ENCODE measurements around the gene HAL. TPM values are rescaled to one million over a fixed set of nuclear protein-coding genes. Genes with fewer than 3 reads are reported as not detected.

Gene HAL
- total RNA-seq, 1 donor from 2014 or later, result 2.5 TPM

DNA sequence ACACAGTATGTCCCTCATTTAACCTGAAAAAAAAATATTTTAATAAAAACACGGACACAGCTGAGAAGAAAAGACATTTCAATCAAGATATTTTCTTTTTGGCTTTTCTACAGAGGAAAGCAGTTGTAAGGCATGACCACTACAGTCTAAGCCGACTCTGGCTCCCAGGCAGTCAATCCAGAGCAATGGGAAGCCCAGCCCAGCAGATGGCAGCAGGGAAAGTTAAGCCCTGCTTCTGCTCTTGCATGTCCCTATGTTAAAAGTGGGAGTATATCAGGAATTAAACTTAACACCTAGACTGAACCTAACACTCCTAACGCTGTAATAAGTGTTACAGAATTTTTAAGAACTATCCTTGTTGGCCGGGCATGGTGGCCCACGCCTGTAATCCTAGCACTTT is 19.5 kb upstream of the HAL start:
- no peak for DNase-seq (ENCODE audit: low spot score)

DNA sequence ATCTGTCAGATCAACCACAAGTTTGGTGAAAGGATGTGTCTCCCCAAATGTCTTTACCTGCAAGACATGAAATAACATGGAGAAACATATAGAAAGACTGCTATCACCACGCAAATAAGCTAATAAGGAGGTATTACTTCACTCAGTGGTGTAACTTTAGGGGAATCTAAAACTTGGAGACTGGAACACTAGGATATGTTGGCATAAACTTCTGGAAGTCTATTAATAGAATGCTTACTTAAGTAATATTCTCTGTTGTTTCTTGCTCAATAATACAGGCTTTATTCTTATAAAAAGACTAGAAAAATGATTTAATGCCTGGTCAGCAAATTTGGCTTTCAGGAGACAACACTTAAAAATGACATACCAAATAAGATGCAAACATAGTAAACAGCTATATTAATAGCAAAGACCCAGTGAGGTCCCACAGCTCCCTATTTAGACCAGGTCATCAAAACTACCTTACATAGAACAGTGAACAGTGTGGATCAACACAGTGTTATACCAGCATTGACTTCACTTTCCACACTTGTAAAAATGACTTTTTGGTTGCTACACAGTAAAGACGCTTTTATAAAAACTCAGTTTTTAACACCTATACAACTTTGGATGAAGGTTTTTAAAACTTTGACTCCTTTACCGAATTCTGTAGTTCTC is 18.9 kb upstream of the HAL start:
- DNase-seq (ENCODE audit: low spot score), result no peak

DNA sequence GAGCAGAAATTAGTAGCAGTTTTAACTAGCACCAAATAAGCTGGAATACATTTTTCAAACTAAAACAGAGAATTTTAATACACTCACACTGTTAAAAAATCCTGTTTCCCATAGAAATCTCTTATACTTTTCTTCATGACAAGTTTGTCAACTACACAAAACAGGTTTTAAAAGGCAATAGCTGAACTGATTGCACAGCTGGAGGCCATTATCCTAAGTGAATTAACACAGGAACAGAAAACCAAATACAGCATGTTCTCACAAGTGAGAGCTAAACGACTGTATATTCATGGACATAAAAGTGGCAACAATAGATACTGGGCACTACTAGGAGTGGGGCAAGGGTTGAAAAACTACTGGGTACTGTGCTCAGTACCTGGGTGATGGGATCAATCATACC is 11.6 kb upstream of the HAL start:
- DNase-seq (ENCODE audit: low spot score), result no peak

DNA sequence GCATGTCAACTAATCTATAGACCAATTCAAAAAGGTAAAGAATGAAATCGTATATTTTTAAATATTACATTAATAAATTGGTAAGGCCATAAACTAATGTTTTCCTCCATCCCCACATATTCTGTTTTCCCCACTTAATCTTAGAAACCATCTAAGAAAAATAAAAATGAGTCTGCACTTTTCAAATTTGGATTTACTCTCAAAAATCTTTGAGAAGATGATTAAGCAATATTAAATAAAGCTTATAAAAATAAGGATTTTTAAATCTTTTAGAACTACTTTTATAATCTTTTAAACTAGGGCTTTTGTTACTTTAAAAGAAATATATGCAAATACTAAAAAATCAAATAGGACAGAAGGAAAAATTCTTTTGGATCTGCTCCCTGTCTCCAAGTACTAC is 10.6 kb upstream of the HAL start:
- DNase-seq (ENCODE audit: low spot score), result no peak

DNA sequence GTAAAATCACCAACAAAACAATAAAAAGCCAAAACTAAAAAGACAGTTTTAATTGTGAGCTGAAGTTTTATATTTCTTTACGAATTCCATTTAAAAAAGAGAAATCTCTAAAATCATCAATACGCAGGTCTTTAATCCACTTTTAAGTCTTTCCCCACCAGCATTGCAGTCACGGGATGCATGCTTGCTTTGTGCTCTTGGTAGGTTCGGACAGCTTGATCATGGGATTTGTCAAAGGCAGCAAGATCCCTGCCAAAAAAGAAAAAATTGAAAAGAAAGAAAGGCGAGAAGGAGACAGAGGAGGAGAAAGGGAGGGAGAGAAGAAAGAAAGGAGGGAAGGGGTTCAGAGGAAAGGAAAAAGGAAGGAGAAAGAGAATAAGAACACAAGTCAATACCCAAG is 4.7 kb upstream of the HAL start:
- DNase-seq (ENCODE audit: low spot score), result no peak

DNA sequence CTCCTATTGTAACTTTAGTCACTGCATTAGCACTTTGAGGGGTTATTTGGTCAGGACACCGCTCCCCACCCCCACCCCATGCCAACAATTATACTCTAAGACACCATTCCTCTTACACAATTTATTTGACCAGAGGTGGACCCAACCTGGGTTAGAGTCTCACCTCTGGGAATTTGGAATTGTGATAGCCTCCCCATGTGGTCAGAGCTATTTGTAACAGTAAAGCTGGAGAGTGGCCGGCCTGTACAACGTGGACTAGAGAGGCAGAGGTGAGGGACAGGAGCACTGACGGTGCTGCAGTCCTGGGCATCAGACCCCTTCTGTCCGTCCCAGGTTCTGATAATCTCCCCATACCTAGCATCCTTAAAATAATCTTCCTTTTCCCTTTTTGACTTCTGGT is 3.3 kb upstream of the HAL start:
- DNase-seq (ENCODE audit: low spot score), result no peak

DNA sequence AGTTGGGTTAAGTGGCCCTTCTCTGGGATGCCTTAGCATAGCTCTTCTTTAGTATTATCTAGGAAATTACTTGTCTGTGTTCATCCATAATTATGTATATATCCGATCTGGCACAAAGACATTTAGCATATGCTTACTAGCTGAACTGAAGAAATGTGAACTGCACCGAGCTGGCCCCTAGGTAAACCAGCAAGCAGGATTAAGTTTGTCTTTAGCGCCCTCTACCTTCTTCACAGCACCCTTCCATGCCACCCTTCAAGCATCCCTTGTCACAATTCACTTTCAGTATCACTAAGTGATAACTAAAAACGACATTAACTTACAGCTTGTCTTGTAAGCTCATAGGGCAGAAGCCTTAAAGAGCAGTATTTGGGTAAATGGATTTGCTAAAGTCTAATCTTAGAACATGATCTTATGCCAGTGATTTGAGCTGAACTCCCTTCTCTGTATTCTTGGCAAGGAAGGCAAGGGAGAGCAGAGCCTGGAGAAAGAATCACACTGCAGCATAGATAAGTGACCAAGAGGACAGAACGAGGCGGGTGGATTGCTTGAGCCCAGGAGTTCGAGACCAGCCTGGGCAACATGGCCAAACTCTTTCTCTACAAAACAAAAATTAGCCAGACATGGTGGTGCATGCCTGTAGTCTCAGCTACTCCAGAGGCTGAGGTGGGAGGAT is 2.6 kb upstream of the HAL start:
- DNase-seq (ENCODE audit: low spot score), result no peak

DNA sequence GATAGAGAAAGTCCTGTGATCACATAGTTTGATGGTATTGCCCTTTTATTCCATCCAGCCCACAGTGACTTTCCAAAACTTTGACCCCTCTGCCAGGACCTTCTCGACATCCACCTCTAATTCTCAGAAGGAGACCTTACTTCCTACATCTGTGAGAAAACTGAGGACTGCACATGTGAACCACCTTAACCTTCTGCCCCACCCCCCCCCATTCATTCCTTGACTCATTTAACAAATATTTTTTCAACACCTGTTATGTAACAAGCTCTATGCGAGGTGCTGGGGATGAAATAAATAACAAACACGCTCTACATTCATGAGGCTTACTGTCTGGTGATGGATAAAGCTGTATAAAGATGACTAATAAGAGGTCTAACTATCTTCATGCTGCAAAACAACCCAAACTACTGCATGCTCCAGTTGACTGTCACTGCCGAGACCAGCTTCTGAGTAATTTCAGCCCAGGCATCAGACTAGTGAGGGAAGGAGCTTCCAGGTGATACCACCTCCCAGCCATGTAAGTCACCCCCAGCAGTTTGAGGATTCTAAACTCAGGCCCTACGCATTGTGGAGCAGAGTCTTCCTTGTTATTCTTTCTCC is 1.9 kb upstream of the HAL start:
- no peak for DNase-seq (ENCODE audit: low spot score)

DNA sequence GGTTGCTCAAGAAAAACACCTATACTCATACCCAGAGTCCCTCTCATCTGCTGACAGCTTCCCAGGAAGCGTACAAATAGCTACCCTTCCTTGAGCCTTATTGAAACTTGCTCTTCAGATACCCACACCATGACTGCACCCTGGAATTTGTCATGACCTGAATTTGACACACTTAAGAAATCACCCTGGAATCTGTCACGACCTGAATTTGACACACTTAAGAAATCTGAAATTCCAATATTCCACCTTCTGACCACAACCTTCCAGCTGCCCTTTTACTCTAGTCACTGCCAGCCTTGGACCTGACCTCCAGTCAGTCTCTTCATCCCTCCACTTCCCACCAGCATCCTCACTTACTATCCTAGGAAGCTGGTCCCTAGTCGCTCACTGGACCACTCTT is 1.1 kb upstream of the HAL start:
- no peak for DNase-seq (ENCODE audit: low spot score)

DNA sequence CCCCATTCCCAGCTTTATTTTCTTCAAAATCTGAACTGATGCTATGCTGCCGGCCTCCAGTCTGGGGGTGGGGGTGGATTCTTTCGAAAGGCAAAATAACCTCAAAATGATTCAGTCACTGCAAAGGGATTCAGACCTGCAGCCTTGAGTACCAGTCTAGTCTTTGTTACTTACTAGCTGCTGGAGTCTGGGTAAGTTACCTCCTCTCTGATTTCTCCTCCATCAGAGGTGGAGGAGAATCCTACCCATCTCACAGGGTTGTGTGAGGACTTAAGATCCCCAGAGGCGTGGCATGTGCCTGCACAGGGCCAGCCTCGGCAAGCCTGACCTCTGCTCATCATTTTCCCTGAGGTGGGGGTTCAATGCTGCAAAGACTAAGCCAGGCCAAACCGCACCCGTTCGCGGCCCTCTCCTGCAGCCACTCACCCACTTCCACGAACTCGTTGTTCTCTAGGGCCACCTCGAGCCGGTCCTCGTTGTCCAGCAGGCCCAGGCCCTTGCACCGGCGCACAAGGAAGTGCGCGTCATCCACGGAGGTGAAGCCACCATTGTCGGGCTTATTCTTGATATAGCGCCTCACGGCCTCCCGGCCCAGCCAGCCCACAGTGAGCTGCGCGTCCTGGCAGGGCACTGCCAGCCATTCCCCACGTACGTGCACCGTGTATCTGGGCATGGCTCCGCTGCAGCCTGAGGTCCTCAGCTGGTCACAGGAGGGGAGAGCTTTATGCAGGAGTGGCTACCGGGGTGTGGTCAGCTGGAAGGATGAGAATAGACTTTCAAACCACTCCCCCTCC is 709 bp downstream of the HAL start:
- DNase-seq (ENCODE audit: low spot score), result no peak

DNA sequence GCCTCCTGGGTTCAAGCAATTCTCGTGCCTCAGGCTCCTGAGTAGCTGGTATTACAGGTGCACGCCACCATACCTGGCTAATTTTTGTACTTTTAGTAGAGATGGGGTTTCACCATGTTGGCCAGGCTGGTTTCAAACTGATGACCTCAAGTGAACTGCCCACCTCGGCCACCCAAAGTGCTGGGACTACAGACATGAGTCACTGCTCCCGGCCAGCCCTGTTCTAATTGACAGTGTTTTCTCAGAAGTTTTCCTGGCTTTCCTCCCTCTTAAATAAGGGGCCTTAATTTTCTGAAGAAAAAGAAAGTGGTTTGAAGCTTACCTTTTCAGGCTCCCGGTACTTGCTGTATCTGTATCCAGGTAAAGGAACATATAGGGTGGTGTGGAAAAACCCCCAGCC is 1.7 kb downstream of the HAL start:
- no peak for DNase-seq (ENCODE audit: low spot score)

DNA sequence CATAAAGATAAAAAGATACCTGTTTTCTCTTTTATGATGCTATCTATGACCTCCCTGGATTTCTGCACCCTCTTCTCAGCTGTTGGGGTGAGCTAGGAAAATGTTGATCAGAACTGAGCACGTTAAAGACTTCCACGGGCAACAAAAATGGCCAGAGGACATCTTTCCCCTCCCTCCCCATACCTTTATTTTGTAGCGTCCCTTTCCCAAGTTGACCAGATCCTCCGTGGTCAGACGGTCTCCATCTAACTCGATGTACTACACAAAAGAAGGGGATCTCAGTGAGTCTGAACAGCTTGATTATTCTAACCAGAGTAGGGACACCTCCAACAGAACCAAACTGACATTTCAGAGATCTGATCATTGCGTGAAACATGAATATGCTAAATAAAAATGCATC is 2.2 kb downstream of the HAL start:
- no peak for DNase-seq (ENCODE audit: low spot score)

DNA sequence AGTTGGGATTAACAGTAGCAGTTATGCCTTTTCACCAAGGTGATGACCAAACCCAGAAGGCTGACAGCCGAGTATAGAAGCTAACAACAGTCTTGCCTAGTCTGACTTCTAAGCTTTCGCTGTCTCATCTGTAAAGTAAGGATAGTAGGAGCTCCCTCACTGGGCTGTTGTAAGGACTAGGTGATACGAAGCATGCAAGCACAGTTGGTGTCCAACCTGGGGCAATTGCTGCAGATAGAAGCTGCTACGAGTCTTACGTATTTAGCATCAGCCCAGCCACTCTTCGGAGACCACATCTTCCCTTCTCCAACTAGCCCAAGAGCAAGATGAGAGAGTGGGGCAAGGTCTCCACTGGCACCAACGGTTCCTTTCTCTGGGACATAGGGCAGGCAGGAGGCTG is 6.0 kb downstream of the HAL start:
- DNase-seq (ENCODE audit: low spot score), result no peak

DNA sequence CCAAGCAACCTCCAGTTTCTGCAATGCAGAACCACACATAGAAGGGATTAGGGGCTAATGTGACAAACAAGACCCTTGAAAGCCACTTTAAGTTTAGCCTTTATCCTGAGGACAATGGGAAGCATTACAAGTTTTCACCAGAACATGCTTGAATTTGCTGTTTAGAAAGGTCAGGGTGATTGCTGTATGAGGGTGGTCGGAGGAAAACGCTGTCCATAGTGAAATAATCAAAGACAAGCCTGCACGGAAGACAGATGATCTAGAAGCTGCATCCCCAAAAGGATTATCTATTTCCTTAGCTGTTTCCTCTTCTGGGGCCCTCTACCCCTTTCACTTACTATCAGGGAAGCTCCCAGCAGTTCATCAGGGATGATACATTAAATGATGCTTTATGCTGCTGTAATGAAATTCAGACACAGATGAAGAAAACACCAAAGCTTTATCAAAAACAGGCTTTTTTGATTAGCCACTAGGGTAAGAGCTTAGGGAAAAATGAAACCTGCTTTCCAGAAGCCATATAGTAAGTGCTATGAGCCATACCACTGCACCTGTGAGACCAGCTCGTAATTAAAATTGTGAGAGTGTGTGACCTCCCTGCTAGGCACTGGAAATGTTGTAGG is 6.5 kb downstream of the HAL start:
- no peak for DNase-seq (ENCODE audit: low spot score)

DNA sequence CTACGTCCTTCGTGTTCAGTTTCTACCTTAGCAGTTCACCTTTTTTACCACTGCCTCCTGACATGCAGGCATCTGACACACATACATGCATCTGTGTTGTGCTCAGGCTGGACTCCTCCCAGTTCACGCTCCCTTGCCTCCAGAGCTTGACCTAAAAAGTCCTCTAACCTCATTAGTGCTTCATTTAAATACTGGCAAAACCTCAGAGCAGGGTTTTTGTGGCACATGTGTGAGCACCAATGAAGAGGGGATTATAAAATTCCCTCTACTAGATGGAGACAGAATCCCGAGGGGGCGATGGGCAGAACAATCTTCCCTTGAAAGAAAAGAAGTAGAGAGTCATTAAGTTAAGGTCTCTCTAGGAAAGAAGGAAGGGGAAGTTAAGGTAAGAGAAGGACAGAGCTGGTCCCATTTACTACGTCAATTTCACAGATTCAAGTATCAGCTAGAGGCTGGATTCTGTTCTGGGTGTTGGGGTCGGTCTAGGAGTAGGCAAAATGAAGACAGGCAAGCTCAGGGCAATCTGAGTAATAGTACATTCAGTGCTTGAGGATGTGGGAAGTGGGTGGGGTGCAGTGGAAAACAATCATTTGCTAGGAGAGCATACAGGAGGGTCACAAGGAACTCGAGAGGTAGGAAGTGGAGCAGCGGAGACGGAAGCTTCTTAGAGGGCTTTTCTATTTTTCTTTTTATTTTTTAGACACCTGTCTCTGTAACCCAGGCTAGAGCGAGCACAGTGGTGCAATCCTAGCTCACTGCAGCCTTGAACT is 7.5 kb downstream of the HAL start:
- no peak for DNase-seq (ENCODE audit: low spot score)

DNA sequence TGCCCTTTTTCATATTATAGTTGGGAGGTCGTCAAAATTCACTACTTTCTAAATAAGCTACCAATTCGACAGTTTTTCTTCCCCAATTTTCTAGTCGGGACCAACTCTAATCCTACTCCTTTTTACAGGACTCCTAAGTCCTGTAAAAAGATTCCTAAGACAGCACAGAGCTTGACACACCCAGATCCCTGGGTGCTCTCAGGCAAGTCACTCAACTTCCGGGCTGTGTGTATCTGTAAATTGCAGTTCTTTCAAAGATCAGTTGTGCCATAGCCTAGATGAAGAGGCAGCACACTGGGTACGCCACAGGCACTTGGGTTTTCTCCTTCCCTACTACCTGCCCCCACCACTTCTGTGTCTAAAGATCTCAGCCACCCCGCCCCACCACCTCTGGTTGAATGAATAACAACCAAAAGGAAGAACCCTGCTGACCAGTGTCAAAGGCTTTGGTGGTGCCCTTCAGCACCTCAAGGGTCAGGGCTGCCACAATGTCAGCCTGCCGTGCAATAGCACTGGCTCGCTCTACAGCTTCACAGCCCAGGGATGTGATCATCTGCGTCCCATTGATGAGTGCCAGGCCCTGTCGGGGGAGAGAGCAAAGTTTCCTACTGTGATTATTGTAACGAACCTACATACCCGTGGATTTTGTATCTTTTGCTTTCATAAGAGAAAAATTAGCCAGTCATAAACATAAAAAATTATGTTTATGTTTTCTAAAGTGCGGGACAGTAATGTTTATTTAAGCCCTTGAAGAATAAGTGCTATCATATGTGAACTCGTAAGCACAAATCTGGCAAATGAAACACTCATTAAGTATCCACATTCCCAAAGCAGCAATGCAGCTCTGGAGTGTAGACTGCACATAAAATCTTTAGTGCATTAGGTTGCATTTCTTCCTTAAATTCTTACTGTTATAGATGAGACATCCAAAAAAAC is 9.2 kb downstream of the HAL start:
- no peak for DNase-seq (ENCODE audit: low spot score)

DNA sequence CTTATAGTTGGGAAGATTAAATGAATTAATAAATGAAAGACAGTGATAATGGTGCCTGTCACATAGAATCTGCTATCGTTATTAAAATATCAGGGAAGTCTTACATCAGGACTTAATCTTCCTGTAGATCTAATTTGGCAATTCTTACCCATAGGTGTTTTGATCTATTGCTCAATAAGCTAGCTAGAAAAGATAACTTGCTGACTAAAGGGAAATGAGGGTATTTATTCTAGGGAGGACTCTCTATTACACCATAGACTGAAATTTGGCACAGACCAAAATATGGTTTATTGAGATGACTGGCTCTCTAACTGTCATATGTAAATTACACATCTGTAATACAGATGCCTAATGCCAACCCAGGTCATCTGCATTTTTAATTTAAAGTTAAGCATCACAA is 11.5 kb downstream of the HAL start:
- no peak for DNase-seq (ENCODE audit: low spot score)

DNA sequence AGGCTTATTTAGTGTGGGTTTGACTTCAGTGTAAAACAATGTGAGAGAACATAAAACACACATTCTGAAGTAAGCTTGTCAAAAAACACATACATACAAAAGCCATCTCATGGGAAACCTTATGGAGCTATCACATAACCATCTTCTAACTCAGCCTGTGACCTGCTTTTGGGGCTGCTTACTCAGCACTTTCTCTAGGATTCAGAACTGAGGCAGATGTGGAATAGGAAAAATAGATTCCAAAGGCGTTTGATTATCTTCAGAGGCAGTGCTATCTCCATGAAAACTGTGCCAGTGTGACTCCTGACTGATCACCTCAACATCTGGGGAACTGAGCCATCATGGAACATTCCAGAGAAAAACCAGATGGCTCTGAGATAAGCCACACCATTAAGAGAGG is 13.5 kb downstream of the HAL start:
- no peak for DNase-seq (ENCODE audit: low spot score)

DNA sequence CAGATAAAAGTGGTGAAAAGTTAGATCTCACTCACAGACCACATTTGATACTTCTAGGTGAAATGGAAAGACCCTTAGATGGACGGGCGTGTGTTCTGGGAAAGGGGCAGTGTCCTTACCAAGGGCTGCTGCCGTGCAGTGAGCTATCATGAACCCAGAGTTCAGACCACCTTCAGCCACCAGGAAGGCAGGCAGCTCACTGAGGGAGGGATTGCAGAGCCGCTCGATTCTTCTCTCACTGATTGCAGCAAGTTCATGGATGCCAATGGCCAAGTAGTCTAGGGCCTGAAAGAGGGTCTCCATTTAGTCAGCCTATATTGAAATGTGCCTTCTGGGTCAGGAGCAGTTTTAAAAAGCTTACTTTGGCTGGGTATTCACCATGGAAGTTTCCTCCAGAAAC is 15.7 kb downstream of the HAL start:
- DNase-seq (ENCODE audit: low spot score), result no peak

DNA sequence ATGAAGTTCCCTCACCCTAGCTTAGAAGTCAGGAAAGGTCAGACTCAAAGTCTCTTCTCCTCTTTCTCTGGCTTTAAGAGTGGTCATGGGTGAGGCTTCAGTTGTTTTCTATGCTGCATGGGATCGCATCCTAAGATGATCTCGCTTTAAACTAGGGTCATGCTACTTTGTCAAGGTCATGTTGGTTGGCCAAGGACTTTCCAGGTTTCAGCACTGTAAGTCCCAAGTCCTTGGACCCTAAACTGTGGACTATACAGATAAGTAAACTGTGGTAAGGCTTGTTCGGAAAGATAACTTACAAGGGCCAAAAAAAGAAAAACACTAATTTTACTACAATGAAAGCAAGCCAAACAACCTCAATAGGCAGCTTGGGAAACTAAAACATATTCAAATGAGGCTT is 17.4 kb downstream of the HAL start:
- DNase-seq (ENCODE audit: low spot score), result no peak
